Parathyroid adenoma (tissue), 2 donors: ENCODE data around the gene MAN1A1.

Experiments
- H2AFZ ChIP-seq: fragments of 300-600 bp; sonication (generic); one replicate; pipeline ENCODE4 v1.7.0; 2017; ENCODE audit warnings: antibody characterized with exemption, mild to moderate bottlenecking
- H3K27ac ChIP-seq: fragments of 300-600 bp; sonication (generic); one replicate; pipeline ENCODE4 v1.7.0; 2017
- H3K27me3 ChIP-seq: fragments of 300-600 bp; sonication (generic); one replicate; pipeline ENCODE4 v1.7.0; 2017; ENCODE audit warnings: low read length; ENCODE audit not compliant: control insufficient read depth, insufficient read depth
- H3K36me3 ChIP-seq: fragments of 300-600 bp; sonication (generic); one replicate; pipeline ENCODE4 v1.7.0; 2017; ENCODE audit warnings: low read length; ENCODE audit not compliant: control insufficient read depth, insufficient read depth
- H3K4me1 ChIP-seq: fragments of 300-600 bp; sonication (generic); one replicate; pipeline ENCODE4 v1.7.0; 2017; ENCODE audit warnings: control low read depth
- H3K4me2 ChIP-seq: fragments of 300-600 bp; sonication (generic); one replicate; pipeline ENCODE4 v1.7.0; 2017; ENCODE audit warnings: low read length
- H3K4me3 ChIP-seq: fragments of 300-600 bp; sonication (generic); one replicate; pipeline ENCODE4 v1.7.0; 2017; ENCODE audit warnings: low read depth, low read length
- H3K79me2 ChIP-seq: fragments of 300-600 bp; sonication (generic); one replicate; pipeline ENCODE4 v1.7.0; 2017; ENCODE audit warnings: control low read depth
- H3K9ac ChIP-seq: fragments of 300-600 bp; sonication (generic); one replicate; pipeline ENCODE4 v1.7.0; 2017; ENCODE audit warnings: mild to moderate bottlenecking
- H3K9me3 ChIP-seq: fragments of 300-600 bp; sonication (generic); one replicate; pipeline ENCODE4 v1.7.0; 2017; ENCODE audit warnings: low read length; ENCODE audit not compliant: control insufficient read depth
- TF ChIP-seq, protein P1 (sequence below): fragments of 300-600 bp; sonication (generic); IDR thresholded peaks from one replicate; pipeline ENCODE4 v1.7.0; 2017; ENCODE audit warnings: antibody characterized with exemption, mild to moderate bottlenecking
- donor health status: primary hyperparathyroidism.

MAN1A1 gene

DNA sequence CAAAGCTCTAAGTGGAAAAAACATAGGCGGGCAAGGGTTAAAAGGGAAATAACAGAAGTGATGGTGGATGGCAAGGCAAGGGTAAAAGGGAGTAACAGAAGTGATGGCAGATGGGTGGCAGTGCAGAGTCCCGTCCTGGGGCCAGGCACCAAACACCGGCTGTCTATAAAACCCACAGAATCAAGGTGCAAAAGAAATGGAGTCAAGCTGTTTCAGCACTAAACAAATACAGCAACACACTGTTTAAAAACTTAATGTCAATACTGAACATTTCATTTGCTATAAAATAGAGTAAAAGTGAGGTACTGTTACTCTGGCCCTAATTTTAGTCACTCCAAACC is 87.6 kb downstream of the MAN1A1 start:
- no peaks in the 10 kb centered on the region for H3K4me1 ChIP-seq
- no peaks in the 10 kb centered on the region for H3K9me3 ChIP-seq
- H3K27me3 ChIP-seq, result no peaks in the 10 kb centered on the region
- H3K9ac ChIP-seq, result no peak overlapping the region
- H3K27ac ChIP-seq, result no peak overlapping the region
- H3K36me3 ChIP-seq, result no peaks in the 10 kb centered on the region
- H2AFZ ChIP-seq, result no peak overlapping the region
- H3K4me3 ChIP-seq, result no peak overlapping the region
- no peak overlapping the region for H3K4me2 ChIP-seq
- H3K79me2 ChIP-seq, result no peaks in the 10 kb centered on the region
- TF ChIP-seq, protein P1, sequence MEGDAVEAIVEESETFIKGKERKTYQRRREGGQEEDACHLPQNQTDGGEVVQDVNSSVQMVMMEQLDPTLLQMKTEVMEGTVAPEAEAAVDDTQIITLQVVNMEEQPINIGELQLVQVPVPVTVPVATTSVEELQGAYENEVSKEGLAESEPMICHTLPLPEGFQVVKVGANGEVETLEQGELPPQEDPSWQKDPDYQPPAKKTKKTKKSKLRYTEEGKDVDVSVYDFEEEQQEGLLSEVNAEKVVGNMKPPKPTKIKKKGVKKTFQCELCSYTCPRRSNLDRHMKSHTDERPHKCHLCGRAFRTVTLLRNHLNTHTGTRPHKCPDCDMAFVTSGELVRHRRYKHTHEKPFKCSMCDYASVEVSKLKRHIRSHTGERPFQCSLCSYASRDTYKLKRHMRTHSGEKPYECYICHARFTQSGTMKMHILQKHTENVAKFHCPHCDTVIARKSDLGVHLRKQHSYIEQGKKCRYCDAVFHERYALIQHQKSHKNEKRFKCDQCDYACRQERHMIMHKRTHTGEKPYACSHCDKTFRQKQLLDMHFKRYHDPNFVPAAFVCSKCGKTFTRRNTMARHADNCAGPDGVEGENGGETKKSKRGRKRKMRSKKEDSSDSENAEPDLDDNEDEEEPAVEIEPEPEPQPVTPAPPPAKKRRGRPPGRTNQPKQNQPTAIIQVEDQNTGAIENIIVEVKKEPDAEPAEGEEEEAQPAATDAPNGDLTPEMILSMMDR, result no peak

DNA sequence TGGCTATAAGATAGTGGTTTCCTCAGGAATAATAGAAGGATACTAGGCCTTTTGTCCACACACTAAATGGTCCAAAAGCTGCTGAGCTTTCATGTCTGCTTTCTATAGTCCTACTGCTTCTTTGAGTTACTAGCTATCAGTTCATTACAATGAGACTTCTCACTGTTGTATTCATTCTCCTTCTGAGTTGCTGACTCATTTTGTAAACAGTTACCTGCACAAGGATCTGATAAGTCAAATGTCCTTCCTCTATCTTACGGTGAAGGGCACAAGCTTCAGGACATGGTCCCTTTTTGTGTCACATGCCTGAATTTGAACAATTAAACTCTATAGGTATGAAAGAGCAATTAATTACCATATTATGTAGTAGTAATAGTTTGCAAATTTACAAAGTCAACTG is 90.5 kb downstream of the MAN1A1 start:
- no peaks in the 10 kb centered on the region for H3K36me3 ChIP-seq
- TF ChIP-seq, protein P1, result no peak
- H3K4me3 ChIP-seq, result no peak overlapping the region
- H2AFZ ChIP-seq, result no peak overlapping the region
- H3K27ac ChIP-seq, result no peak overlapping the region
- no peak overlapping the region for H3K9ac ChIP-seq
- no peaks in the 10 kb centered on the region for H3K79me2 ChIP-seq
- H3K27me3 ChIP-seq, result no peaks in the 10 kb centered on the region
- no peaks in the 10 kb centered on the region for H3K4me1 ChIP-seq
- no peaks in the 10 kb centered on the region for H3K9me3 ChIP-seq
- H3K4me2 ChIP-seq, result no peak overlapping the region

DNA sequence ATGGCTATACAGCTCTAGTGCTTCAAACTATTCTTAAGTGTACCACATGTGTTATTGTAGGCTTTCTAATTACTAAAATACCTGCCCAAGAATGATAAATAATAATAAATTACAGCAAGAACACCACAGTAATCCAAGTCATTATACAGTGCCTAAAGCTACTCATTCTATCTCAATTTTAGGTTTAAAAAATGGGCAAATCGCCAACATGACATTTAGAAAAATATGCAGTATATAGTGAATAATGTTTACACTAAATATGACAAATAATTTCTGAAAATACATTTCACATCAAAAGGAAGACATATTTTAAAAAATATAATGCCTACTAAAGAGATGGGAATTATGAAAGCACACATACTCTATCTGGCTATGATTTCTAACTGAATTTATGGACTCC is 91.8 kb downstream of the MAN1A1 start:
- H3K4me3 ChIP-seq, result no peak overlapping the region
- H3K36me3 ChIP-seq, result no peaks in the 10 kb centered on the region
- no peak overlapping the region for H2AFZ ChIP-seq
- TF ChIP-seq, protein P1, result no peak
- no peak overlapping the region for H3K4me2 ChIP-seq
- no peak overlapping the region for H3K27ac ChIP-seq
- no peaks in the 10 kb centered on the region for H3K79me2 ChIP-seq
- H3K9me3 ChIP-seq, result no peaks in the 10 kb centered on the region
- no peak overlapping the region for H3K9ac ChIP-seq
- H3K4me1 ChIP-seq, result no peaks in the 10 kb centered on the region
- no peaks in the 10 kb centered on the region for H3K27me3 ChIP-seq

DNA sequence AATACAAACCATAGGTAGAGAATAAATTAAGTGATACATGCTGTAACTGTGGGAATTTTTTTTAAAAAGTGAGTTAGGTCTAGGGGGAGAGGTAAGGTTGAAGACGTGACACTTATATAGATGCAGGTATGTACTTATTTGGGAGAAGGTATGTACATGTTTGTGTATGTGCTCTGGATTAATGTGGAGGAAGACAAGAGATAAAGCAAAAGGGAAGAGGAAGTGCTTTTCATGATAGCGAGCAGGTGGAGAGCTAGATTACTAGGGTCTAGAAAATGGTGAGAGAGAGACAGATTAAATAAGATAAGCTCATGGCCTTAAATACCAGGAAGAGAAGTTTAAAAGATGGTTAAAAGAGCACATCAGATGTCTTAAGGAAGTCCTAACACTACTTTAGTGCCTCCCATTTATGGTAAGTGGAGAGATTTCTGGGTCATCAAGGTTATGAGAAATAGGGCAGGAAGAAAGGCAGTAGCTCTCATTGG is 92.5 kb downstream of the MAN1A1 start:
- no peak overlapping the region for H2AFZ ChIP-seq
- H3K9me3 ChIP-seq, result no peaks in the 10 kb centered on the region
- no peak overlapping the region for H3K4me3 ChIP-seq
- H3K27me3 ChIP-seq, result no peaks in the 10 kb centered on the region
- H3K4me1 ChIP-seq, result no peaks in the 10 kb centered on the region
- H3K9ac ChIP-seq, result no peak overlapping the region
- TF ChIP-seq, protein P1, result no peak
- no peaks in the 10 kb centered on the region for H3K79me2 ChIP-seq
- H3K36me3 ChIP-seq, result no peaks in the 10 kb centered on the region
- no peak overlapping the region for H3K4me2 ChIP-seq
- no peak overlapping the region for H3K27ac ChIP-seq

DNA sequence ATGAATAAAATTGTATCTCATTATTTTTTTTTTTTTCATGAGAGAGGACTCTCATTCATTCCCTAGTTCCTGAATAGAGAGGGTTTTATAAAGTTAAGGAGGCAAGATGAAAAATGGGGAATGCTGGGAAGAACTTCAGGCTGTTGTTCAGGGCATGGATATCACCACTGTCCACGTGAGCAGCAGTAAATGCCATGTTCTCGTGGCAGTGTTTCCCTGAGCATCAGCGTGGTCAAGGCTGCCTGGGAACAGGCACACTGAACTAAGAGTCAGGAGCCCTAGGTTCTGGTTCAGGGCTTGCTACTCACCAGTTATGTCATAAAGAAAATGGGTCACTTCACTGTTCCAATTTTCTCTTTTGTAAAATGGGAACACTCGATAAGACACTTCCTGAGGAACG is 93.2 kb downstream of the MAN1A1 start:
- no peak overlapping the region for H3K9ac ChIP-seq
- no peaks in the 10 kb centered on the region for H3K4me1 ChIP-seq
- TF ChIP-seq, protein P1, result no peak

More for the DNA sequence above, 93.2 kb downstream of the MAN1A1 start:
- Histone ChIP-seq H3K27me3 (no peaks in the 10 kb centered on the region), H2AFZ (no peak overlapping the region), H3K4me2 (no peak overlapping the region), H3K9me3 (no peaks in the 10 kb centered on the region), H3K27ac (no peak overlapping the region), H3K4me3 (no peak overlapping the region), H3K36me3 (no peaks in the 10 kb centered on the region), H3K79me2 (no peaks in the 10 kb centered on the region)
